ENCODE data around the gene SDF2.
A peak's percentile ranks its signal among the peaks of the same experiment; 100 is the strongest.
"Not testable (repeated sequence)": the region's sequence is repeated elsewhere in the genome, so short reads cannot be mapped to it uniquely, and the experiment has no call there.

The SDF2 gene

GRCh38 chr17:28684963-28685362 is 23.3 kb upstream of the SDF2 start:
- no peak for DNase-seq (ENCODE audit: low read depth in 2 of 2)

DNA sequence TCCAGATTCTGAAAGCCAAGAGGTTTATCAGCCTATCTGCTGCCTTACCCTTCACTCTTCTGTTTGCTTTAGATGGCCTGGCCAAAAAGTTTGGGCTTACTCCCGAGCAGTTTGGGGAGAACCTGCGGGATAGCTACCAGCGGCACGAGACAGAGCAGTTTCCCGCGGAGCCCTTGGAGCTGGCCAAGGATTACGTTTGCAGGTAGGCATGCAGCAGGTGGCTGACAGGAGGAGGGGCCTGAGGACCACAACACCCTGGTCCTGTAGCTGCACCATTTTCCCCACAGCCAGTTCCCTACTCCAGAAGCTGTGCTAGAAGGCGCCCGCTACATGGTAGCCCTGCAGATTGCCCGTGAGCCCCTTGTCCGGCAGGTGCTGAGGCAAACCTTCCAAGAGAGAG is 20.9 kb upstream of the SDF2 start:
- DNase-seq (ENCODE audit: low read depth in 2 of 2): no peak

- DNase-seq (ENCODE audit: low read depth in 2 of 2): no peak
Measured at GRCh38 chr17:28675980-28676379, 14.3 kb upstream of the SDF2 start.

DNA sequence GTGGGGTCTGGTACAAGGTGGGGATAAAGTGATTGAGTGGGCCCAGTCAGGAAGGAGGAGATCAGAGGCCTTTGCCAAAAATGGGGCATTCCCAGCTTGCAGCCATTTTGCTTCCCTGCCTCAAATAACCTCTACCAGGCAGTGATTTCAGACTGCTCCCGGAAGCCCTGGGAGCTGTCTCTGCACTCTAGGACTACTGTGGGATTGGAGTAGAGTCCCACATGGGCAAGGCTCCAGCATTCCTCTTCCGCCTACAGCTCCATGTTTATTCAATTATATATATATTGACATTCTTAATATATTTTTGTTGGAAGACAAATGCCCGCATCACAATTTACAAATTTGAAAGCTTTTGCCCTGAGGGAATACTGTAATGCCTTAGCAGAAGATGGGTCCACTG is 13.8 kb upstream of the SDF2 start:
- DNase-seq (ENCODE audit: low read depth in 2 of 2): no peak

DNA sequence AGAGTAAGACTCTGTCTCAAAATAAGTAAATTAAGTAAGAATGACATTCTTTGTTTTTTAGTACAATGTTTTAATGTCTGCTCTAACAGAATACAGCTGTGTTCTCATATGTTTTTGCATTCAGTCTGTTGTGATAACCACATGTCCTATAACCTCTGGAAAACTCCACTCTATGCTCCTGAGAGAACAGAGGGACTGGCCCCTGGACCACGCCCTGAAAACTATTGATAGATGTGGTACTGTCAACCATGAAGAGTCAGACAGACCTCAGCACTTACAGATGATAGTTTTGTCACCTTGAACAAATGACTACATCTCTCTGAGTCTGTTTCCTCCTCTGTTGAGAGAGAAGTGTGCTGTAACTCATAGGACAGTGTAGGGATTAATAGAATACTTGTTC is 8.2 kb upstream of the SDF2 start:
- no peak for DNase-seq (ENCODE audit: low read depth in 2 of 2)

DNA sequence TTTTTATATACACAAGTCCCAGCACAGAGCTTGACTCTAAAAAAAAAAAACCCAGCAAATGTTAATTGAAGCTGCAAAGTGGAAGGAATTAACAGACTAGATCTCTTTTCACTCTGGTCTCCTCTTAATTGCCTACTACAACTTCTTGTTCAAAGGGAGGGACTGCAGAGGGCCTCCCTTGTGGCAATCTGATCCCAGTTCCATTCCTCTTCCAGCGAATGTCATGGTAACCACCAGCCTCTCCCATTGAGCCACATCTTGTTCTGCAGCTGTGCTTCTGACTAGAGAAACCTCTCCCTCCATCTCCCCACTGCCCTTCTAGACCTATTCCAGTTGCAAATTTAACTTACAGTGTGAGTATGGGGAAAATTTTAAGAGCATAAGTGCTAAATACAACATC is 6.2 kb upstream of the SDF2 start:
- DNase-seq (ENCODE audit: low read depth in 2 of 2): no peak

GRCh38 chr17:28665994-28666393 is 4.3 kb upstream of the SDF2 start:
- DNase-seq (ENCODE audit: low read depth in 2 of 2): no peak

DNA sequence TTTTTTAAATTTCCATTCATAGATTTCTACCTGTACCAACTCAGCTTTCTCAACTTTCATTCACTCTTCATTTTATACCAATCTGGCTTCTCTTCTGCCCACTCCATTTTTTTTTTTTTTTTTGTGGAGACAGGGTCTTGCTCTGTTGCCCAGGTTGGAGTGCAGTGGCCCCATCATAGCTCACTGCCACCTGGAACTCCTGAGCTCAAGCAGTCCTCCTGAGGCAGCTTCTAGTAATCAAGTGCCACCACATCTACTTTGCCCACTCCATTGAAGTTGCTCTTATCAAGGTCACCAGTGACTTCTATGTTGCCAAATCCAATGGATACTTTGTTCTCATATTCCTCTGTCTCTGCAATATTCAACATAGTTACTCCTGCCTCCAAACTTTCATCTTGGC is 2.0 kb upstream of the SDF2 start:
- DNase-seq (ENCODE audit: low read depth in 2 of 2): no peak

GRCh38 chr17:28662527-28662829 is 772 bp upstream of the SDF2 start:
- no peak for DNase-seq (ENCODE audit: low read depth in 2 of 2)

DNA sequence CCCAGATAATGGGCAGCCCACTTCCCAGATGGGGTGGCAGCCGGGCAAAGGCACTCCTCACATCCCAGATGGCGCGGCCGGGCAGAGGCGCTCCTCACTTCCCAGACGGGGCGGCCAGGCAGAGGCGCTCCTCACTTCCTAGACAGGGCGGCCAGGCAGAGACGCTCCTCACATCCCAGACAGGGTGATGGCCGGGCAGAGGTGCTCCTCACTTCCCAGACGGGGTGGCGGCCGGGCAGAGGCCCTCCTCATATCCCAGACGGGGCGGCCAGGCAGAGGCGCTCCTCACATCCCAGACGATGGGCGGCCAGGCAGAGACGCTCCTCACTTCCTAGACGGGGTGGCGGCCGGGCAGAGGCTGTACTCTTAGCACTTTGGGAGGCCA is 2.2 kb downstream of the SDF2 start:
- not testable (repeated sequence) for DNase-seq (ENCODE audit: low read depth in 2 of 2)

DNA sequence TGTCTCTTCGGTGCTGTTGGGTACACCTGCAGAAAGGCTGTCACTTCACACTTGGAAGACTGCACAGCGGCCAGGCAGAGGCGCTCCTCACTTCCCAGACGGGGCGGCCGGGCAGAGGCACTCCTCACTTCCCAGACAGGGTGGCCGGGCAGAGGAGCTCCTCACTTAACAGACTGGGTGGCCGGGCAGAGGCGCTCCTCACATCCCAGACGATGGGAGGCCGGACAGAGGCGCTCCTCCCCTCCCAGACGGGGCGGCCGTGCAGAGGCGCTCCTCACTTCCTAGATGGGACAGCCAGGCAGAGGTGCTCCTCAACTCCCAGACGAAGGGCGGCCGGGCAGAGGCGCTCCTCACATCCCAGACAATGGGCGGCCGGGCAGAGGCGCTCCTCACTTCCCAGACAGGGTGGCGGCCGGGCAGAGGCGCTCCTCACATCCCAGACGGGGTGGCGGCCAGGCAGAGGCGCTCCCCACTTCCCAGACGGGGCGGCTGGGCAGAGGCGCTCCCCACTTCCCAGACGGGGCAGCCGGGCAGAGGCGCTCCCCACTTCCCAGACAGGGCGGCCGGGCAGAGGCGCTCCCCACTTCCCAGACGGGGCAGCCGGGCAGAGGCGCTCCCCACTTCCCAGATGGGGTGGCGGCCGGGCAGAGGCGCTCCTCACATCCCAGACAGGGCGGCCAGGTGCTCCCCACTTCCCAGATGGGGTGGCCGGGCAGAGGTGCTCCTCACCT is 2.8 kb downstream of the SDF2 start:
- not testable (repeated sequence) for DNase-seq (ENCODE audit: low read depth in 2 of 2)

- not testable (repeated sequence) for DNase-seq (ENCODE audit: low read depth in 2 of 2)
Measured at GRCh38 chr17:28658342-28658741, 3.4 kb downstream of the SDF2 start.

DNA sequence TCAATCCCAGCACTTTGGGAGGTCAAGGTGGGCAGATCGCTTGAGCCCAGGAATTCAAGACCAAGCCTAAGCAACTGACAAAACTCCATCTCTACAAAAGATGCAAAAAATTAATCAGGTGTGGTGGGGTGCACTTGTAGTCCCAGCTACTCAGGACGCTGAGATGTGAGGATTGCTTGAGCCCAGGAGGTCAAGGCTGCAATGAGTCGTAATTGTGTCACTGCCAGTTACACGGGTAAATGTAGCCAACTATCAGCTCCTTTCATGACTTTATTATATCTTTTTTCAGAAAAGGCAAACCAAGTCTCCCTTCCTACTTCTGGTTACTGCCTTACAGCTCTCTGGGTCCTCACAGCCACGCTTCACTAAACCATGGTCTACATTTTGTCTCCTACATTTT is 4.0 kb downstream of the SDF2 start:
- DNase-seq (ENCODE audit: low read depth in 2 of 2): no peak

DNA sequence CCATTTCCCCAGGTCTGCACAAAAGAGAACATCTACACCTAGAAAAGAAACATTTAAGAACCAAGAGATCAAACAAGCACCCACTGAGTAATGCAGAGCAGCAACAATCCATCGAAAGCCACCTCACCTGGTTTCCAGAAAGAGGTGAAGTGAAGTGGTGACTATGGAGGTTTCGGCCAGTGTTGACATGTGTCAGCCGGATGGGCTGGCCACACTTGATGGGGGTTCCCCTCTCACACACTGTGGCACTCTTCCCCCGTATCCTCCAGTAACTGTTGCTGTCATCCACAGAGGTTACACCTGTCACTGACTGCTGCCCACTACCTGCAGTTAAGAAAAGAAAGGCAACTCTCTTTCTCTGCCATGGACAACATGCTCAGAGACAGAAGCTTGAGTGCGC is 6.5 kb downstream of the SDF2 start:
- DNase-seq (ENCODE audit: low read depth in 2 of 2): no peak

- no peak for DNase-seq (ENCODE audit: low read depth in 2 of 2)
Measured at GRCh38 chr17:28648698-28649097, 13.0 kb downstream of the SDF2 start.

GRCh38 chr17:28646039-28646754 is 15.5 kb downstream of the SDF2 start:
- no peak for DNase-seq (ENCODE audit: low read depth in 2 of 2)

- DNase-seq (ENCODE audit: low read depth in 2 of 2): no peak
Measured at GRCh38 chr17:28645576-28645939, 16.1 kb downstream of the SDF2 start.

- DNase-seq (ENCODE audit: low read depth in 2 of 2): peak; percentile 93 to 94
Measured at GRCh38 chr17:28644787-28645575, 16.7 kb downstream of the SDF2 start, which contains the start of gene BLTP2. BLTP2 (minus strand) TSS chr17:28645158; CDS start chr17:28645056, 102 bp downstream.

GRCh38 chr17:28643983-28644786 is 17.5 kb downstream of the SDF2 start:
- no peak for DNase-seq (ENCODE audit: low read depth in 2 of 2)

- DNase-seq (ENCODE audit: low read depth in 2 of 2): no peak
Measured at GRCh38 chr17:28641579-28641978, 20.1 kb downstream of the SDF2 start.

GRCh38 chr17:28635506-28635905 is 26.2 kb downstream of the SDF2 start:
- DNase-seq (ENCODE audit: low read depth in 2 of 2): no peak
